Karpas-422 (cell line): ENCODE measurements around the gene NCOA3. TPM values are rescaled to one million over a fixed set of nuclear protein-coding genes. Genes with fewer than 3 reads are reported as not detected.

ENCODE experiments used
- DNase-seq: peaks from one replicate; pipeline ENCODE4 v3.0.0-alpha.2; 2015
- H2AFZ ChIP-seq: fragments of 200-600 bp; sonication (generic); 2 replicates; pipeline ENCODE4 v1.6.1; 2014; ENCODE audit warnings: antibody characterized with exemption, low read length, mixed read lengths
- H3K27ac ChIP-seq: fragments of 200-600 bp; sonication (generic); 2 replicates; pipeline ENCODE4 v1.5.1; 2014; ENCODE audit warnings: mild to moderate bottlenecking, low read length, moderate library complexity
- H3K27me3 ChIP-seq: fragments of 200-600 bp; sonication (generic); 2 replicates; pipeline ENCODE4 v1.6.1; 2014; ENCODE audit warnings: low read length, mixed read lengths
- H3K36me3 ChIP-seq: fragments of 200-600 bp; sonication (generic); 2 replicates; pipeline ENCODE4 v1.6.1; 2014; ENCODE audit warnings: low read length, mixed read lengths; ENCODE audit not compliant: insufficient read depth
- H3K4me1 ChIP-seq: fragments of 200-600 bp; sonication (generic); 2 replicates; pipeline ENCODE4 v1.6.1; 2014; ENCODE audit warnings: mild to moderate bottlenecking, low read length, mixed read lengths
- H3K4me2 ChIP-seq: fragments of 200-600 bp; sonication (generic); 2 replicates; pipeline ENCODE4 v1.6.1; 2014; ENCODE audit warnings: low read length, low read depth, mild to moderate bottlenecking; ENCODE audit not compliant: poor library complexity, severe bottlenecking
- H3K4me3 ChIP-seq: fragments of 200-600 bp; sonication (generic); 2 replicates; pipeline ENCODE4 v1.5.1; 2014; ENCODE audit warnings: mild to moderate bottlenecking, antibody characterized with exemption, low read length, mixed read lengths
- H3K79me2 ChIP-seq: fragments of 200-600 bp; sonication (generic); 2 replicates; pipeline ENCODE4 v1.6.1; 2014; ENCODE audit warnings: mild to moderate bottlenecking, low read length, mixed read lengths
- H3K9ac ChIP-seq: fragments of 200-600 bp; sonication (generic); 2 replicates; pipeline ENCODE4 v1.6.0; 2014; ENCODE audit warnings: low read length
- H3K9me2 ChIP-seq: fragments of 200-600 bp; sonication (generic), shearing (Covaris generic); replicated peaks from 2 replicates; pipeline ENCODE4 v1.6.0; 2014; ENCODE audit warnings: mild to moderate bottlenecking, low read length, moderate library complexity; ENCODE audit not compliant: insufficient read depth
- H3K9me3 ChIP-seq: fragments of 300-700, 200-600 bp; sonication (generic); 2 replicates; pipeline ENCODE4 v1.6.1; 2014; ENCODE audit warnings: low read length, mixed read lengths
- H4K20me1 ChIP-seq: fragments of 200-600 bp; sonication (generic); 2 replicates; pipeline ENCODE4 v1.6.1; 2014; ENCODE audit warnings: mild to moderate bottlenecking, antibody characterized with exemption, low read length, low read depth; ENCODE audit not compliant: insufficient read depth
- total RNA-seq: library from RNA; depleted of rRNA; stranded (reverse); fragments of >200 nt; shearing (Covaris generic); gene quantifications from 2 replicates; pipeline ENCODE4 v1.2.3, GENCODE V29; 2014; ENCODE audit warnings: low replicate concordance

The NCOA3 gene
- total RNA-seq, 1 experiment from 2014 or later: 90.0 TPM

DNA sequence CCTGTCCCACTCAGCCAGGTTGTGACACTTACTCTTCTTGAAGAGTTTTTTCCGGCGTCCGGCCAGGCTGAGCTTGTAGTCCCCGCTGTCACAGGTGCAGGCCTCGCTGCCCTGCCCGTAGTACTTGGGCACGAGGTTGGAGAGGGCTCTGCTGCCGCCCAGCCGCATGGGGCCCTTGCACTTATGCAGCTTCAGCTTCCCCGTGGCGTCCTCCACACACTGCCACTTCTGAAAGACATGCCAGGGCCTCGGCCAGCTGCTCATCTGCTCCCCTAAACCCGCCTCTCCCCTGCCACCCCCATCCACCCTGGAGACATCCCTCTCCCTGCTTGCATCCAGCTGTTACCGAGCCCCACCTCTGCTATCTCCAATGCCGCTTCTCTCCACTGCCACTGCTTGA, 170.5 kb downstream of the NCOA3 start:
- Histone ChIP-seq H3K79me2 (no peaks in the 10 kb centered on the region), H4K20me1 (no peaks in the 10 kb centered on the region), H2AFZ (no peak overlapping the region), H3K36me3 (no peaks in the 10 kb centered on the region), H3K9me3 (no peaks in the 10 kb centered on the region), H3K9ac (no peak overlapping the region), H3K27me3 (no peaks in the 10 kb centered on the region), H3K4me3 (no peak overlapping the region), H3K9me2 (no peaks in the 10 kb centered on the region), H3K27ac (no peak overlapping the region), H3K4me1 (no peaks in the 10 kb centered on the region), H3K4me2 (no peak overlapping the region)
- DNase-seq: no peak

GRCh38 chr20:47672886-47673670, 171.4 kb downstream of the NCOA3 start:
- H3K36me3 ChIP-seq: no peaks in the 10 kb centered on the region
- H3K9ac ChIP-seq: no peak overlapping the region
- no peaks in the 10 kb centered on the region for H3K27me3 ChIP-seq
- H3K9me3 ChIP-seq: no peaks in the 10 kb centered on the region
- H3K4me3 ChIP-seq: no peak overlapping the region
- H3K27ac ChIP-seq: no peak overlapping the region
- no peak overlapping the region for H2AFZ ChIP-seq
- no peaks in the 10 kb centered on the region for H3K79me2 ChIP-seq
- H4K20me1 ChIP-seq: no peaks in the 10 kb centered on the region; the same call in 1 of the 2 replicates
- no peak for DNase-seq
- no peaks in the 10 kb centered on the region for H3K4me1 ChIP-seq
- H3K9me2 ChIP-seq: no peaks in the 10 kb centered on the region
- no peak overlapping the region for H3K4me2 ChIP-seq

DNA sequence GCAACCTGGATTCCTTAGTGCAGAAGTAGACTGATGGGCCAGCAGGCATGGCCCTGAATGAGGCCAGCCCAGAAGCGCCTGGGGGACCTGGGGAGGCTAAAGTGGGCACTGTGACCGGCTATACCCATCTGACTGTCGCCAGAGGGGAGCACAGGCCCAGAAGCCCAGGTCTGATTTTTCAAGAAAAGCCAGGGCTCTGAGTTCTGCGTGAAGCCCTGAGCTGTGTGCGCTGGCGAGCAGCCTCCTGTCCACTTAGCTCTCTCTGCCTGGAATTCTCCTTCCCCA, 171.9 kb downstream of the NCOA3 start:
- DNase-seq: no peak
- Histone ChIP-seq H2AFZ (no peak overlapping the region), H3K9ac (no peak overlapping the region), H3K27ac (no peak overlapping the region), H3K4me3 (no peak overlapping the region), H3K9me3 (no peaks in the 10 kb centered on the region), H3K79me2 (no peaks in the 10 kb centered on the region), H3K9me2 (no peaks in the 10 kb centered on the region), H3K36me3 (no peaks in the 10 kb centered on the region), H4K20me1 (no peaks in the 10 kb centered on the region; the same call in 1 of the 2 replicates), H3K4me1 (no peaks in the 10 kb centered on the region), H3K27me3 (no peaks in the 10 kb centered on the region), H3K4me2 (no peak overlapping the region)

DNA sequence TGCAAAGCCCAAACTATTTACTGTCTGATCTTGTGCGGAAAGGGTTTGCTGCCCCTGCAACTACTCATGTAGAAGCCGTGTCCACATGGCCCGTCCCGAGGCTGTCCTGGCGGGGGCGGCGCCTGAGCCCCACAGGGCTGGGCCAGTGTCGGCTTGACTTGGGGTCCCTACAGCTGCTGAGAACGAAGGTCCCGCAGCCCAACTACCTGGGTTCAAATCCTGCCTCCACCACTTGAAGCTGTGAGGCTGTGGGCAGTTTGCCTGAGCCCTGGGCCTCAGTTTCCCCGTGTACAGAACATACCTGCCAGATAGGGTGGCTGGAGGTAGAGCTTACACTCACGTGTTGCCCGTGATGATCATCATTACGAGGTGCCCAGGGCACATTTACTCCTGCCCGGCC, 172.5 kb downstream of the NCOA3 start:
- Histone ChIP-seq H3K79me2 (no peaks in the 10 kb centered on the region), H3K9me3 (no peaks in the 10 kb centered on the region), H4K20me1 (no peaks in the 10 kb centered on the region; the same call in 1 of the 2 replicates), H3K27ac (no peak overlapping the region), H3K4me2 (no peak overlapping the region), H2AFZ (no peak overlapping the region), H3K36me3 (no peaks in the 10 kb centered on the region), H3K9ac (no peak overlapping the region), H3K4me1 (no peaks in the 10 kb centered on the region), H3K27me3 (no peaks in the 10 kb centered on the region), H3K9me2 (no peaks in the 10 kb centered on the region), H3K4me3 (no peak overlapping the region)
- no peak for DNase-seq

- no peak overlapping the region for H2AFZ ChIP-seq
- no peak overlapping the region for H3K27ac ChIP-seq
- H3K4me2 ChIP-seq: no peak overlapping the region
- H3K36me3 ChIP-seq: no peaks in the 10 kb centered on the region
- no peak overlapping the region for H3K4me3 ChIP-seq
- DNase-seq: no peak
- no peaks in the 10 kb centered on the region for H3K79me2 ChIP-seq
- no peaks in the 10 kb centered on the region for H3K9me2 ChIP-seq
- no peaks in the 10 kb centered on the region; the same call in 1 of the 2 replicates for H4K20me1 ChIP-seq
- no peaks in the 10 kb centered on the region for H3K27me3 ChIP-seq
- no peak overlapping the region for H3K9ac ChIP-seq
- H3K9me3 ChIP-seq: no peaks in the 10 kb centered on the region
- no peaks in the 10 kb centered on the region for H3K4me1 ChIP-seq
Measured at GRCh38 chr20:47674686-47675085, 173.0 kb downstream of the NCOA3 start.

DNA sequence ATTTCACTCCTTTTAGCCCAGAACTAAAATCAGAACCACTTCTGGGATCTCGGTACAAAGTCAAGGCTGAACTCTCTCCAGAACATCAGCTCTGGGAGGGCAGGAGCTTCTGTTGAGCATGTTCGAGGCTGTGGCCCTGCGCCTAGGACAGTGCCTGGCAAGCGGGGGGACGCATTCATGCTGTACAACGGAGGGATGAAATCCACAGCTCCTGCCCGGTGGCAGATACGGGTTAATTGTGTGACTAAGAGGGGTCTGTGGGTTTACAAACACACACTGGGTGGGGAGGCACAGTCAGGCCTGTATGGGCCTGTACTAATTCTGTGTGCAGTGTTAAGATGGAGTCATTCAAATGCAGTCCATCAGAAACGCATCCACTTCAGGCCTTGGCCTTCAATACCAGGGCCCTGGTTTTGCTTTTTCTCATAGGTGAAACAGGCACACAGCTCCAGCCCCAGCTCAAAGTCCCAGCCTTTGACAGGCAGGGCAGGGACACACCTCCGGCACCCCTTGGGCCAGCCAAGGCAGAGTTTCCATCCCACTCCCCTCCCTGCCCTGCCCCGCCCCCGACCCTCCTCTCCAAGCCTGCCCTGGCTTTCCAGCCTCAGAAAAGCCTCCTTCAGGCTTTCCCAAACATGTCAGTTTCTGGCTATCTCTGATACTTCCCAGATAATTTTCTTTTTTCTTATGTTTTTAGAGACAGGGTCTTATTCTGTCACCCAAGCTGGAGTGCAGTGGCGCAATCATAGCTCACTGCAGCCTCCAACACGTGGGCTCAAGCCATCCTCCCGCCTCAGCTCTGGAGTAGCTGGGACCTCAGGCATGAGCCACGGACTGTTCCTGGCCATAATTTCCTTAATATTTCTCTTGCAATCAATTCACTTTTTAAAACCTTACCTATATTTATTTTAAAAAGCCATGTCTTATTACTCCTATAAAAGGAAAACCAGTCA, 173.8 kb downstream of the NCOA3 start:
- Histone ChIP-seq H3K27me3 (no peaks in the 10 kb centered on the region), H3K9ac (no peak overlapping the region), H2AFZ (no peak overlapping the region), H3K36me3 (no peaks in the 10 kb centered on the region), H3K4me1 (no peaks in the 10 kb centered on the region), H3K27ac (no peak overlapping the region), H3K4me2 (no peak overlapping the region), H3K4me3 (no peak overlapping the region), H3K79me2 (no peaks in the 10 kb centered on the region), H3K9me2 (no peaks in the 10 kb centered on the region), H3K9me3 (no peaks in the 10 kb centered on the region), H4K20me1 (no peaks in the 10 kb centered on the region; the same call in 1 of the 2 replicates)
- no peak for DNase-seq

GRCh38 chr20:47676219-47676721, 174.6 kb downstream of the NCOA3 start:
- H2AFZ ChIP-seq: no peak overlapping the region
- H3K9me3 ChIP-seq: no peaks in the 10 kb centered on the region
- peak; percentile 54 for DNase-seq
- no peaks in the 10 kb centered on the region for H3K9me2 ChIP-seq
- H3K9ac ChIP-seq: no peak overlapping the region
- no peaks in the 10 kb centered on the region for H3K4me1 ChIP-seq
- no peak overlapping the region for H3K4me3 ChIP-seq
- no peaks in the 10 kb centered on the region for H3K27me3 ChIP-seq
- no peaks in the 10 kb centered on the region for H3K36me3 ChIP-seq
- H4K20me1 ChIP-seq: no peaks in the 10 kb centered on the region; the same call in 1 of the 2 replicates
- no peak overlapping the region for H3K4me2 ChIP-seq
- no peak overlapping the region for H3K27ac ChIP-seq
- H3K79me2 ChIP-seq: no peaks in the 10 kb centered on the region
